Breast epithelium (tissue), 4 donors: Measurements from ENCODE around the gene CAV2. TPM values are rescaled to one million over a fixed set of nuclear protein-coding genes. Genes with fewer than 3 reads are reported as not detected.
A peak's percentile ranks its signal among the peaks of the same experiment; 100 is the strongest.

ENCODE experiments used
- DNase-seq, 2 donors: peaks; one replicate each; pipeline ENCODE4 v3.0.0-alpha.2; 2019; ENCODE audit warnings: low spot score in 2 of 2
- H3K27ac ChIP-seq, 2 donors: fragments of 200-600 bp; sonication (generic) in 1 of 2; one replicate each; pipeline ENCODE4 v1.5.1; 2016 to 2019; ENCODE audit warnings: mild to moderate bottlenecking in 1 of 2
- H3K27me3 ChIP-seq, 2 donors: fragments of 200-600 bp; sonication (generic) in 1 of 2; one replicate each; pipeline versions ENCODE4 v1.5.1 to v1.6.0; 2017 to 2019; ENCODE audit warnings: control low read depth in 1 of 2, mild to moderate bottlenecking in 1 of 2
- H3K36me3 ChIP-seq: fragments of 200-600 bp; one replicate; pipeline ENCODE4 v1.5.1; 2019
- H3K4me1 ChIP-seq, 2 donors: fragments of 200-600 bp; sonication (generic); one replicate each; pipeline ENCODE4 v1.5.1; 2016 to 2019; ENCODE audit warnings: control low read depth in 1 of 2
- H3K4me3 ChIP-seq, 3 donors: fragments of 200-600 bp; sonication (generic); 1 replicate in 2 of 3; 2 replicates in 1 of 3; pipeline ENCODE4 v1.5.1; 2016 to 2019; ENCODE audit warnings: mild to moderate bottlenecking in 3 of 3, moderate library complexity in 2 of 3
- H3K9me3 ChIP-seq, 2 donors: fragments of 200-600 bp; sonication (generic) in 1 of 2; one replicate each; pipeline ENCODE4 v1.5.1; 2016 to 2019; ENCODE audit warnings: control low read depth in 1 of 2
- POLR2A ChIP-seq: fragments of 450-650 bp; IDR thresholded peaks from one replicate; pipeline ENCODE4 v1.6.1; 2016; ENCODE audit warnings: antibody characterized with exemption, mild to moderate bottlenecking, moderate library complexity
- POLR2AphosphoS5 ChIP-seq, 3 donors: sonication (generic); formaldehyde crosslinking; IDR thresholded peaks; one replicate each; pipeline ENCODE4 v1.6.1; 2017; ENCODE audit warnings: antibody characterized with exemption in 3 of 3
- intact Hi-C: fragments of 100-400 bp; cut with DNase I; formaldehyde crosslinking; loops from one replicate; pipeline ENCODE4 v1.15.1; 2023; ENCODE audit warnings: low total_unique reads
- total RNA-seq, 3 donors: library from RNA; depleted of rRNA; stranded (reverse); fragments of >200 nt; gene quantifications; one replicate each; pipeline ENCODE4 v1.1.0, GENCODE V29; 2016
- TF ChIP-seq, protein P1 (sequence below), 3 donors: fragments of 450-650 bp; IDR thresholded peaks; one replicate each; pipeline ENCODE4 v1.5.1; 2016 to 2017; ENCODE audit warnings: antibody characterized with exemption in 3 of 3, mild to moderate bottlenecking in 3 of 3, moderate library complexity in 3 of 3

Gene CAV2
- total RNA-seq, 3 donors from 2014 or later: 63.3 to 311 (median 97.6) TPM

DNA sequence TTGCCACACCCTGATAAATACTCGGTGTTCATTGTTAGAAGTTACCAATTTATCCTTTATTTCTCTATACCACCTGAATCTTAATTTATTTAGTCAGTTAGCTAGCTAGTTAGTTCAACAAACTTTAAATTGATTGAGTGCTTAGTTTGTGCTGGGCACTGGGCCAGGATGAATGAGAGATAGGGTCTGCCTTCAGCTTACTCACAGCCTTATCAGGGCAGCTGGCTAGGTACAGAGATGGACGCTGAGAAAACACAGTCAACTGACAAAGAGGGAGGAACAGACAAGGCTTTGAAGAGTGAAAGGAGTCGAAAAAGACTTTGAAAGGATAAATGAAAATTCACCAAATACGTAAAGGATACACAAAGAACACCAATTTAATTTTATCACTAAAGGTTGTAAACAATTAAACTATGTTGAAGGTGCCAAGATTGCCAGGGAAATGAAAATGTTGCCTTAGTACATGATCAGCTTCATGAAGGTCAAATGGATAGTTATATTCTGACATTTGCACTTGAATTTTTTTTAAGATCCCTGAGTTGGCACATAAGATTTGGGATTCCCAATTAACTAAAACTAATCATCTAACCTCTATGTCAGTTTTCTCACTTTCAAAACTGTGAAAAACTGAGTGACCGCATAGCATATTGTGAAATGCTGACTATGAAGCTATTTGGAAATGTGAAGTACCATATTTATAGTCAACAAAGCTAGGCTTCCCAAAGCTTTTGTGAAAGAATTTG lies 2.1 kb downstream of the CAV2 start:
- peak overlapping the region; percentile 97 to 98 for H3K27ac ChIP-seq
- intact Hi-C loops: no loop called here

DNA sequence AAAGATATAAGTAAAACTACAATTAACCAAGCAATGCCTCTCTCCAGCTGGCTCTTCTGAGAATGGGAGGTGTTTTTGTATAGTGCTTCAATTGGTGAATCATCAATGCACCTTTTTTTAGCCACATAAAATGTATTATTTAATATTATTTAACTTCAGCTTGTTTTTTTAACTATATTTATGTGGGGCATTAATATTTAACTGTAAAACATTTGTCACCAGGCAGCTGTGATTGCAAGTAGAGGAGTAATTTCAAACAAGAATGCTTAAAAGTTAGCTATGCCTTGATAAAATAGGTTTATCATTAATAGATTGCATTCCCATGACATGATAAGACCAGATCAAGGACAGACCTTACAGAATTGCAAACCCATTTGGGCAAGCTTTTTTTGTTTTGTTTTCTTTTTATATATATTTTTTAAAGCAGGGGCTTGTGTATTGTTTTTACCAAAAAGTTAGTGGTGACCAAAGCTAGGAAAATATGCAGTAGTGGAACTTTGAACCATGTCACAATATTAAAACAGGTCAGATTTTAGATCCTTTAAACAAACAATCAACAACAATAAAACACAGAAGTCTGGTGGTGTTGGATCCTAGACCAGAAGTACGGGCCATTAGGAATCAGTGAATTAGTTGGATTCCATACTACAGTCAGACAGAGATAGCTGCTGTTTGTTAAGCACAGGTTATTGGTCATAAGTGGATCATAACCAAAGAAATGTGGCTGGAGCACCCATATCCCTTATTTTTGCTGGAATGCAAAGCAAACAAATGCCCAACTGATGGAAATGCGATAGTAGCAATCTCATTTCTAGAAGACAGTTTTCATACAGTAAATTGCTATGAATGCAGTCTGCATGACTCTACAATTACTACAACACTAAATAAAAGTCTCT lies 2.9 kb downstream of the CAV2 start:
- no peak for DNase-seq
- no peaks in the 10 kb centered on the region for H3K27me3 ChIP-seq
- H3K36me3 ChIP-seq: no peaks in the 10 kb centered on the region
- intact Hi-C loops: no loop called here
- peak overlapping the region; percentile 33 to 97 for H3K27ac ChIP-seq
- peak overlapping the region in 2 of 3 donors; percentile 80 to 95 for H3K4me3 ChIP-seq
- no peaks in the 10 kb centered on the region for H3K4me1 ChIP-seq
- H3K9me3 ChIP-seq: no peaks in the 10 kb centered on the region
- TF ChIP-seq, protein P1, sequence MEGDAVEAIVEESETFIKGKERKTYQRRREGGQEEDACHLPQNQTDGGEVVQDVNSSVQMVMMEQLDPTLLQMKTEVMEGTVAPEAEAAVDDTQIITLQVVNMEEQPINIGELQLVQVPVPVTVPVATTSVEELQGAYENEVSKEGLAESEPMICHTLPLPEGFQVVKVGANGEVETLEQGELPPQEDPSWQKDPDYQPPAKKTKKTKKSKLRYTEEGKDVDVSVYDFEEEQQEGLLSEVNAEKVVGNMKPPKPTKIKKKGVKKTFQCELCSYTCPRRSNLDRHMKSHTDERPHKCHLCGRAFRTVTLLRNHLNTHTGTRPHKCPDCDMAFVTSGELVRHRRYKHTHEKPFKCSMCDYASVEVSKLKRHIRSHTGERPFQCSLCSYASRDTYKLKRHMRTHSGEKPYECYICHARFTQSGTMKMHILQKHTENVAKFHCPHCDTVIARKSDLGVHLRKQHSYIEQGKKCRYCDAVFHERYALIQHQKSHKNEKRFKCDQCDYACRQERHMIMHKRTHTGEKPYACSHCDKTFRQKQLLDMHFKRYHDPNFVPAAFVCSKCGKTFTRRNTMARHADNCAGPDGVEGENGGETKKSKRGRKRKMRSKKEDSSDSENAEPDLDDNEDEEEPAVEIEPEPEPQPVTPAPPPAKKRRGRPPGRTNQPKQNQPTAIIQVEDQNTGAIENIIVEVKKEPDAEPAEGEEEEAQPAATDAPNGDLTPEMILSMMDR (IDR thresholded peaks at IDR 0.05): no peak
- TF ChIP-seq POLR2A: no peak
- TF ChIP-seq POLR2AphosphoS5 (IDR thresholded peaks at IDR 0.05): no peak

More for the DNA sequence above, 2.1 kb downstream of the CAV2 start:
- no peaks in the 10 kb centered on the region for H3K4me1 ChIP-seq
- peak overlapping the region; percentile 80 to 95 (median 81) for H3K4me3 ChIP-seq
- no peak for DNase-seq
- H3K36me3 ChIP-seq: no peaks in the 10 kb centered on the region
- H3K27me3 ChIP-seq: no peaks in the 10 kb centered on the region
- no peaks in the 10 kb centered on the region for H3K9me3 ChIP-seq
- TF ChIP-seq, protein P1 (IDR thresholded peaks at IDR 0.05): no peak
- no peak for TF ChIP-seq POLR2A
- TF ChIP-seq POLR2AphosphoS5 (IDR thresholded peaks at IDR 0.05): no peak

DNA sequence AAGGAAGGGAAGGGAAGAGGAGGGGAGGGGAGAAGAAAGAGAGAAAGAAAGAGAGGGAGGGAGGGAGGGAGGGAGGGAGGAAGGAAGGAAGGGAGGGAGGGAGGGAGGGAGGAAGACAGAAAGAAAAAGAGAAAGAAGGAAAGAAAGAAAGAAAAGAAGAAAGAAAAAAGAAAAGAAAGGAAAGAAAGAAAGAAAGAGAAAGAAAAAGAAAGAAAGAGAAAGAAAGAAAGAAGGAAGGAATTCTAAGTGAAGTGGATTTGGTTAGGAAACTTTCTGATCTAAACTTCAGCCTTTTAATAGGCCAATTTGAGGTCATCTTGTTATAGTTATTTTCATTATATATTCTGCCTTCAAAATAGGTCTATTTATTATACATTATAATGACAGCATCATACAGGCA lies 4.3 kb downstream of the CAV2 start:
- no peak for TF ChIP-seq POLR2AphosphoS5 (IDR thresholded peaks at IDR 0.05)
- intact Hi-C loops: no loop called here
- Histone ChIP-seq H3K4me3 (no peak overlapping the region), H3K9me3 (no peaks in the 10 kb centered on the region), H3K27ac (no peak overlapping the region), H3K27me3 (no peaks in the 10 kb centered on the region), H3K36me3 (no peaks in the 10 kb centered on the region), H3K4me1 (no peaks in the 10 kb centered on the region)
- no peak for DNase-seq

DNA sequence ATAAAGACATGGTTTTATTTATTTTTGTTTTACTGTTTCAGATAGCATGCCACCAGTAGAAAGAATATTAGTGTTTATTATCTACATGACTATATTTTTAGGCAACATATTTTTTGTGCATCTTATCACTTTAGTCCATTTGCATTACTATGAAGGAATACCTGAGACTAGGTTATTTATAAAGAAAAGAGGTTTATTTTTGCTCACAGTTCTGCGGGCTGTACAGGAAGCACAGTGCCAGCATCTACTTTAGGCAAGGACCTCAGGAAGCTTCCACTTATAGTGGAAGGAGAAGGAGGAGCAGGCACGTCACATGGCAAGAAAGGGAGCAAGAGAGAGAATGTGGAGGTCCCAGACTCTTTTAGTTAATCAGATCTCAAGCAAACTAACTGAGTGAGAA lies 5.7 kb downstream of the CAV2 start:
- Histone ChIP-seq H3K27ac (peak overlapping the region in 1 of 2 donors; percentile 8), H3K4me1 (no peaks in the 10 kb centered on the region), H3K9me3 (no peaks in the 10 kb centered on the region), H3K36me3 (no peaks in the 10 kb centered on the region), H3K4me3 (no peak overlapping the region), H3K27me3 (no peaks in the 10 kb centered on the region)
- DNase-seq: no peak
- TF ChIP-seq, protein P1 (IDR thresholded peaks at IDR 0.05): no peak
- TF ChIP-seq POLR2A (no peak), POLR2AphosphoS5 (IDR thresholded peaks at IDR 0.05) (no peak)
- intact Hi-C loops: no loop called here

DNA sequence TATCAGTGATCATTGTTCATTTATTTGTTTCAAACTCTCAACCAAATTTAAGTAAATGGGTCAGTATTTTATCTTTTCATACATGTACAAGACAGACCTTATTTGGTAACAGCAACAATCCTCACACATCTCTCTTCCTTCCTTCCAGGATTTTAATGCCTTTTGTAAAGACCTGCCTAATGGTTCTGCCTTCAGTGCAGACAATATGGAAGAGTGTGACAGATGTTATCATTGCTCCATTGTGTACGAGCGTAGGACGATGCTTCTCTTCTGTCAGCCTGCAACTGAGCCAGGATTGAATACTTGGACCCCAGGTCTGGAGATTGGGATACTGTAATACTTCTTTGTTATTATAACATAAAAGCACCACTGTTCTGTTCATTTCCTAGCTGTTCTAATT lies 6.3 kb downstream of the CAV2 start:
- no peak for DNase-seq
- Histone ChIP-seq H3K9me3 (no peaks in the 10 kb centered on the region), H3K4me1 (no peaks in the 10 kb centered on the region), H3K27ac (peak overlapping the region in 1 of 2 donors; percentile 8), H3K4me3 (no peak overlapping the region), H3K27me3 (no peaks in the 10 kb centered on the region), H3K36me3 (no peaks in the 10 kb centered on the region)
- no peak for TF ChIP-seq POLR2A
- TF ChIP-seq, protein P1 (IDR thresholded peaks at IDR 0.05): no peak
- TF ChIP-seq POLR2AphosphoS5 (IDR thresholded peaks at IDR 0.05): no peak
- intact Hi-C loops: no loop called here
